Hepatocyte (in vitro differentiated cells): Measurements from ENCODE around the gene HTT.

Experiments used
- EZH2phosphoT487 ChIP-seq: fragments of 200-600 bp; sonication (generic); IDR thresholded peaks from one replicate; pipeline ENCODE4 v1.6.1; 2018; ENCODE audit warnings: antibody characterized with exemption, mild to moderate bottlenecking, low read depth, moderate library complexity; ENCODE audit not compliant: unreplicated experiment, severe bottlenecking
- TF ChIP-seq, protein P1 (sequence below): fragments of 200-600 bp; sonication (generic); IDR thresholded peaks from 2 replicates; pipeline ENCODE4 v1.5.1; 2016; ENCODE audit warnings: antibody characterized with exemption, mild to moderate bottlenecking; ENCODE audit not compliant: poor library complexity

GRCh38 chr4:3226944-3227343 lies 152.5 kb downstream of the HTT start:
- TF ChIP-seq, protein P1, sequence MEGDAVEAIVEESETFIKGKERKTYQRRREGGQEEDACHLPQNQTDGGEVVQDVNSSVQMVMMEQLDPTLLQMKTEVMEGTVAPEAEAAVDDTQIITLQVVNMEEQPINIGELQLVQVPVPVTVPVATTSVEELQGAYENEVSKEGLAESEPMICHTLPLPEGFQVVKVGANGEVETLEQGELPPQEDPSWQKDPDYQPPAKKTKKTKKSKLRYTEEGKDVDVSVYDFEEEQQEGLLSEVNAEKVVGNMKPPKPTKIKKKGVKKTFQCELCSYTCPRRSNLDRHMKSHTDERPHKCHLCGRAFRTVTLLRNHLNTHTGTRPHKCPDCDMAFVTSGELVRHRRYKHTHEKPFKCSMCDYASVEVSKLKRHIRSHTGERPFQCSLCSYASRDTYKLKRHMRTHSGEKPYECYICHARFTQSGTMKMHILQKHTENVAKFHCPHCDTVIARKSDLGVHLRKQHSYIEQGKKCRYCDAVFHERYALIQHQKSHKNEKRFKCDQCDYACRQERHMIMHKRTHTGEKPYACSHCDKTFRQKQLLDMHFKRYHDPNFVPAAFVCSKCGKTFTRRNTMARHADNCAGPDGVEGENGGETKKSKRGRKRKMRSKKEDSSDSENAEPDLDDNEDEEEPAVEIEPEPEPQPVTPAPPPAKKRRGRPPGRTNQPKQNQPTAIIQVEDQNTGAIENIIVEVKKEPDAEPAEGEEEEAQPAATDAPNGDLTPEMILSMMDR = no peak
- TF ChIP-seq EZH2phosphoT487 = no peak
